GM21528 (cell line): ENCODE results near the gene ZNF81.
"Not testable (repeated sequence)": the region's sequence is repeated elsewhere in the genome, so short reads cannot be mapped to it uniquely, and the experiment has no call there.

Experiments used
- ATAC-seq: cut with Tn5 transposase; IDR thresholded peaks from one replicate; pipeline ENCODE4 v1.9.1; 2021; ENCODE audit warnings: mild to moderate bottlenecking, moderate library complexity; ENCODE audit not compliant: unreplicated experiment, low FRiP score

ZNF81 gene

GRCh38 chrX:47840111-47840510 lies 3.4 kb downstream of the ZNF81 start:
- ATAC-seq = no peak

GRCh38 chrX:47843363-47843762 lies 6.7 kb downstream of the ZNF81 start:
- no peak for ATAC-seq

GRCh38 chrX:47844117-47844516 lies 7.4 kb downstream of the ZNF81 start:
- ATAC-seq = no peak

- ATAC-seq = no peak
Observed at GRCh38 chrX:47846040-47846439, 9.3 kb downstream of the ZNF81 start.

GRCh38 chrX:47849778-47850177 lies 13.1 kb downstream of the ZNF81 start:
- no peak for ATAC-seq

- ATAC-seq = not testable (repeated sequence)
Observed at GRCh38 chrX:47850389-47850788, 13.7 kb downstream of the ZNF81 start.

GRCh38 chrX:47850901-47851300 lies 14.2 kb downstream of the ZNF81 start:
- ATAC-seq = no peak

- ATAC-seq = no peak
Observed at GRCh38 chrX:47854474-47854873, 17.8 kb downstream of the ZNF81 start.

- no peak for ATAC-seq
Observed at GRCh38 chrX:47859686-47860085, 23.0 kb downstream of the ZNF81 start.

GRCh38 chrX:47862680-47863079 lies 26.0 kb downstream of the ZNF81 start:
- ATAC-seq = no peak

GRCh38 chrX:47863187-47863586 lies 26.5 kb downstream of the ZNF81 start:
- ATAC-seq = no peak

GRCh38 chrX:47864300-47864699 lies 27.6 kb downstream of the ZNF81 start:
- no peak for ATAC-seq

- ATAC-seq = no peak
Observed at GRCh38 chrX:47864785-47865184, 28.1 kb downstream of the ZNF81 start.

- no peak for ATAC-seq
Observed at GRCh38 chrX:47873123-47873522, 36.4 kb downstream of the ZNF81 start.

- no peak for ATAC-seq
Observed at GRCh38 chrX:47877327-47877726, 40.6 kb downstream of the ZNF81 start.

GRCh38 chrX:47878198-47878597 lies 41.5 kb downstream of the ZNF81 start:
- no peak for ATAC-seq

GRCh38 chrX:47879463-47879862 lies 42.8 kb downstream of the ZNF81 start:
- no peak for ATAC-seq

GRCh38 chrX:47880927-47881326 lies 44.2 kb downstream of the ZNF81 start:
- no peak for ATAC-seq

- ATAC-seq = no peak
Observed at GRCh38 chrX:47885501-47885900, 48.8 kb downstream of the ZNF81 start.

- no peak for ATAC-seq
Observed at GRCh38 chrX:47898024-47898423, 61.3 kb downstream of the ZNF81 start.

GRCh38 chrX:47900833-47901232 lies 64.1 kb downstream of the ZNF81 start:
- ATAC-seq = no peak

- no peak for ATAC-seq
Observed at GRCh38 chrX:47902161-47902560, 65.5 kb downstream of the ZNF81 start.

- ATAC-seq = no peak
Observed at GRCh38 chrX:47915886-47916493, 79.3 kb downstream of the ZNF81 start.
